Gastroesophageal sphincter (tissue), 3 donors: ENCODE measurements around the gene FTCD.

Experiments used
- CTCF ChIP-seq, 4 experiments: fragments of 200-600 bp in 2 of 4; fragments of 450-650 bp in 2 of 4; sonication (generic) in 1 of 4; IDR thresholded peaks; one replicate each; pipeline ENCODE4 v1.5.1; 2017 to 2019; ENCODE audit warnings: antibody characterized with exemption in 4 of 4, mild to moderate bottlenecking in 2 of 4, moderate library complexity in 2 of 4
- EP300 ChIP-seq: sonication (generic); formaldehyde crosslinking; IDR thresholded peaks from one replicate; pipeline ENCODE4 v1.6.1; 2017; ENCODE audit warnings: antibody characterized with exemption, mild to moderate bottlenecking
- POLR2A ChIP-seq, 2 donors: fragments of 450-650 bp; IDR thresholded peaks; one replicate each; pipeline ENCODE4 v1.6.1; 2017; ENCODE audit warnings: antibody characterized with exemption in 2 of 2, mild to moderate bottlenecking in 2 of 2, moderate library complexity in 1 of 2
- POLR2AphosphoS5 ChIP-seq: sonication (generic); formaldehyde crosslinking; IDR thresholded peaks from one replicate; pipeline ENCODE4 v1.6.1; 2017; ENCODE audit warnings: antibody characterized with exemption

GRCh38 chr21:46180778-46181391 lies 25.5 kb upstream of the FTCD start:
- TF ChIP-seq CTCF (IDR thresholded peaks at IDR 0.05), result no peak
- TF ChIP-seq POLR2A (IDR thresholded peaks at IDR 0.05), result no peak
- no peak for TF ChIP-seq EP300
- TF ChIP-seq POLR2AphosphoS5, result no peak
